Endodermal cell (in vitro differentiated cells): Measurements from ENCODE around the gene SYCP3. TPM values are rescaled to one million over a fixed set of nuclear protein-coding genes. Genes with fewer than 3 reads are reported as not detected.

Source experiments
- DNase-seq: peaks from one replicate; pipeline ENCODE4 v3.0.0-alpha.2; 2017
- H3K27ac ChIP-seq: 2 replicates; pipeline ENCODE4 v1.5.1; 2013; ENCODE audit warnings: mild to moderate bottlenecking, low read depth, low read length, moderate library complexity
- H3K27me3 ChIP-seq: 2 replicates; pipeline ENCODE4 v1.6.1; 2013; ENCODE audit warnings: mild to moderate bottlenecking, low read length, moderate library complexity; ENCODE audit not compliant: insufficient read depth, control insufficient read depth, poor library complexity, severe bottlenecking
- H3K36me3 ChIP-seq: 2 replicates; pipeline ENCODE4 v1.7.0; 2013; ENCODE audit warnings: mild to moderate bottlenecking, low read length, moderate library complexity; ENCODE audit not compliant: control insufficient read depth, insufficient read depth
- H3K4me1 ChIP-seq: one replicate; pipeline ENCODE4 v1.7.0; 2013; ENCODE audit warnings: low read length; ENCODE audit not compliant: control insufficient read depth, insufficient read depth
- H3K4me3 ChIP-seq: 2 replicates; pipeline ENCODE4 v1.5.1; 2013; ENCODE audit warnings: mild to moderate bottlenecking, low read length, moderate library complexity
- H3K9ac ChIP-seq: 2 replicates; pipeline ENCODE4 v1.6.1; 2013; ENCODE audit warnings: mild to moderate bottlenecking, low read length, moderate library complexity; ENCODE audit not compliant: poor library complexity, severe bottlenecking; ENCODE audit errors: extremely low read depth
- H3K9me3 ChIP-seq: 2 replicates; pipeline ENCODE4 v1.6.1; 2013; ENCODE audit warnings: mild to moderate bottlenecking, low read length, moderate library complexity; ENCODE audit not compliant: control insufficient read depth
- H3K27ac Mint-ChIP-seq: 2 replicates; pipeline ENCODE4 v1.8.0; 2020; ENCODE audit warnings: mixed read lengths
- H3K27me3 Mint-ChIP-seq: 2 replicates; pipeline ENCODE4 v1.8.0; 2021; ENCODE audit warnings: mild to moderate bottlenecking, mixed read lengths; ENCODE audit not compliant: insufficient read depth
- H3K36me3 Mint-ChIP-seq: 2 replicates; pipeline ENCODE4 v1.8.0; 2020; ENCODE audit warnings: low read depth, mixed read lengths
- H3K4me1 Mint-ChIP-seq: 2 replicates; pipeline ENCODE4 v1.8.0; 2020; ENCODE audit warnings: mixed read lengths
- H3K4me3 Mint-ChIP-seq: 2 replicates; pipeline ENCODE4 v1.8.0; 2020; ENCODE audit warnings: mild to moderate bottlenecking, moderate library complexity, mixed read lengths
- H3K9me3 Mint-ChIP-seq: 2 replicates; pipeline ENCODE4 v1.8.0; 2020; ENCODE audit warnings: mild to moderate bottlenecking, mixed read lengths
- WGBS, 2 experiments: methylation state at CpG; one replicate each; pipeline versions ENCODE4 v1.1.5 to v1.1.7; 2013; ENCODE audit warnings: missing lambda C conversion rate in 2 of 2, mixed read lengths in 1 of 2; ENCODE audit not compliant: insufficient coverage in 1 of 2, insufficient read length in 1 of 2; 5-methylcytosine and 5-hydroxymethylcytosine counted together
- total RNA-seq, 2 donors: library from RNA; stranded (reverse); fragmentation: NEBNext Ultra II Directional in 1 of 2; extraction: Animal tissue kit (Norgen Biotek cat#: 25700) in 1 of 2; gene quantifications; 2 replicates in 1 of 2; 3 replicates in 1 of 2; pipeline ENCODE4 v1.2.1, GENCODE V29; 2021
- TF ChIP-seq, protein P1 (sequence below): fragments of 200-600 bp; sonication (generic); conservative IDR thresholded peaks from 2 replicates; pipeline ENCODE4 v1.5.0; 2021; ENCODE audit warnings: antibody characterized with exemption, mild to moderate bottlenecking

Gene SYCP3
- total RNA-seq, 2 donors from 2014 or later: not detected

DNA sequence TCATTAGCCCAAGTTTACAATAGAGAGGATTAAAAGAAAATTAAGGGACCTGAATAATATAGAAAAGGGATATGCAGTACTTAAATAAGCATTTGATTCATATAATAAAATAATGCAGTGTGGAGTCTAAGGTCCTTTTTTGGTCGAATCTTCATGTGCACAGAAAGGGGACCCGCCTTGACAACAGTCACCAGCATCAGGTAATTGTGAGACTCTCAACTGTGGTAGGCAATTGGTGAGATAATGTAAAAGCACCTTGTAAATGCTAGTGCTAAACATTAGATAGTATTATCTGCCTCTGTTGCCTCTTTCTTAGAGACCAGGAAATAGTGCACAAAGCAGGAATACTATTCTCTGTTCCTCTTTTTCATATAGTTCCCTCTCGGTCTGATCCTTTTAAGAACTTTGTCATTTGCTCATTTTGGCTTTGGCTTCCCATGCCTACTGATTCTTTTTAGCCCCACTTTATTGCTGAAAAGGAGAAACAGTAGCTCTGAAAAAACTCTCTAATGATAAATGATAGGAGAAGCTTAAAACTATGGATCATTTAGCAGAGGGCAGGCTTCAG is 24.3 kb downstream of the SYCP3 start:
- peaks cover 3% of the 10 kb centered on the region for H3K4me1 Mint-ChIP-seq
- 84 to 93% methylated on average over 3 of the region's 3 CpGs for WGBS, 2 experiments

DNA sequence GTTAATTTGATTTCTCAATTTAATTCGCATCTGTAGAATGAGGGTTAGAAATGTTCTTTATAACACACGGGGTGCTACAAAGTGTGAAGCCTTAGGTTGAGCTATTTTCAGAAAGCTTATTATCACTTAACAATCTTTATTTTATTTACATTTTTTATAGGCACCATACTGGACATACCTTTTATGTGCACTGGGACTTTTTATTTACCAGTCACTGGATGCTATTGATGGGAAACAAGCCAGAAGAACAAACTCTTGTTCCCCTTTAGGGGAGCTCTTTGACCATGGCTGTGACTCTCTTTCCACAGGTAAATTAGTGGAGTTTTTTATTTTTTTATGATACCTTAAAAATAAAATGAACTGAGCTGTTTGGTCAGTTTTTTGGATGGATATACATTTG is 25.3 kb downstream of the SYCP3 start:
- H3K36me3 ChIP-seq: no peaks in the 10 kb centered on the region
- no peak overlapping the region for H3K27ac ChIP-seq
- no peaks in the 10 kb centered on the region for H3K27me3 Mint-ChIP-seq
- H3K27ac Mint-ChIP-seq: no peak overlapping the region
- no peak overlapping the region for H3K9ac ChIP-seq
- H3K4me3 Mint-ChIP-seq: no peak overlapping the region
- H3K9me3 ChIP-seq: no peaks in the 10 kb centered on the region
- DNase-seq: no peak
- TF ChIP-seq, protein P1, sequence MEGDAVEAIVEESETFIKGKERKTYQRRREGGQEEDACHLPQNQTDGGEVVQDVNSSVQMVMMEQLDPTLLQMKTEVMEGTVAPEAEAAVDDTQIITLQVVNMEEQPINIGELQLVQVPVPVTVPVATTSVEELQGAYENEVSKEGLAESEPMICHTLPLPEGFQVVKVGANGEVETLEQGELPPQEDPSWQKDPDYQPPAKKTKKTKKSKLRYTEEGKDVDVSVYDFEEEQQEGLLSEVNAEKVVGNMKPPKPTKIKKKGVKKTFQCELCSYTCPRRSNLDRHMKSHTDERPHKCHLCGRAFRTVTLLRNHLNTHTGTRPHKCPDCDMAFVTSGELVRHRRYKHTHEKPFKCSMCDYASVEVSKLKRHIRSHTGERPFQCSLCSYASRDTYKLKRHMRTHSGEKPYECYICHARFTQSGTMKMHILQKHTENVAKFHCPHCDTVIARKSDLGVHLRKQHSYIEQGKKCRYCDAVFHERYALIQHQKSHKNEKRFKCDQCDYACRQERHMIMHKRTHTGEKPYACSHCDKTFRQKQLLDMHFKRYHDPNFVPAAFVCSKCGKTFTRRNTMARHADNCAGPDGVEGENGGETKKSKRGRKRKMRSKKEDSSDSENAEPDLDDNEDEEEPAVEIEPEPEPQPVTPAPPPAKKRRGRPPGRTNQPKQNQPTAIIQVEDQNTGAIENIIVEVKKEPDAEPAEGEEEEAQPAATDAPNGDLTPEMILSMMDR: no peak
- H3K4me3 ChIP-seq: no peak overlapping the region
- whole genome bisulfite sequencing, 2 experiments: 100% methylated on average over 2 of the region's 2 CpGs; no CpG with 5 or more reads in 1 of the 2 experiments
- H3K27me3 ChIP-seq: no peaks in the 10 kb centered on the region
- no peaks in the 10 kb centered on the region for H3K9me3 Mint-ChIP-seq
- H3K4me1 Mint-ChIP-seq: peaks cover 8% of the 10 kb centered on the region
- no peaks in the 10 kb centered on the region for H3K4me1 ChIP-seq
- no peaks in the 10 kb centered on the region for H3K36me3 Mint-ChIP-seq

More for the DNA sequence above, 24.3 kb downstream of the SYCP3 start:
- H3K27ac ChIP-seq: no peak overlapping the region
- no peaks in the 10 kb centered on the region for H3K36me3 ChIP-seq
- H3K4me3 ChIP-seq: no peak overlapping the region
- DNase-seq: no peak
- Mint-ChIP-seq H3K27me3 (no peaks in the 10 kb centered on the region), H3K36me3 (no peaks in the 10 kb centered on the region), H3K4me3 (no peak overlapping the region), H3K9me3 (no peaks in the 10 kb centered on the region), H3K27ac (no peak overlapping the region)
- H3K9ac ChIP-seq: no peak overlapping the region
- TF ChIP-seq, protein P1: no peak
- H3K9me3 ChIP-seq: no peaks in the 10 kb centered on the region
- no peaks in the 10 kb centered on the region for H3K4me1 ChIP-seq
- H3K27me3 ChIP-seq: no peaks in the 10 kb centered on the region

DNA sequence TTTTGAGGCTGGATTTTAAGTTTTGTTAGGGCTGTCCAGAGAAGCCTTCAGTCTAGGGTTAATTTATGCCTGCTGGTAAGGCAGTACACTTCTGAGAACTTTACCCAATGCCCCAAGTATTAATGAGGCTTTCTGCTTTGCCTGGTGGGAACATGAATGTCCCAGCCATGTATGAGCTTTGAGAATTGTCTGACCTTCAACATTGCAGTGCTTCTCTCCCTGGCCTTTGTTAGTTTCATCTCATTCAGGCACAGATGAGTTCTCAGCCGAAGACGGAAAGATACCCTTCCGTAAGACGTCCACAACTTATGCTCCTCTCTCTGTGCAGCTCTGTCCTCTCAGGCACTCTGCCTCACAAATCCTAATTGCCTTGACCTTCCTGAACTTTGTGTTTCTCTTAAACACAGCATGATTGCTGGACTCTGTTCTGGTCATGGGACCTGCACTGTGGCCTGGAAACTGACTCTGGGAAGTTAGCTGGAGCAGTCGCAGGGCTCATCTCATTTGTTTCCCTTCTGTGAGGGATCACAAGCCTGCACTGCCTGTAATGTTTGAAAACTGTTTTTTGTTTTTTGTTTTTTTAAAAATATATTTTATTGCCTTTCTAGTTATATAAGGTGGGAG is 26.1 kb downstream of the SYCP3 start:
- no peak overlapping the region for H3K9ac ChIP-seq
- H3K36me3 ChIP-seq: no peaks in the 10 kb centered on the region
- H3K27ac Mint-ChIP-seq: no peak overlapping the region
- H3K27me3 ChIP-seq: no peaks in the 10 kb centered on the region
- peaks cover 8% of the 10 kb centered on the region for H3K4me1 Mint-ChIP-seq
- TF ChIP-seq, protein P1: no peak
- peak overlapping the region; percentile 62 for H3K27ac ChIP-seq
- no peaks in the 10 kb centered on the region for H3K27me3 Mint-ChIP-seq
- no peaks in the 10 kb centered on the region for H3K36me3 Mint-ChIP-seq
- no peaks in the 10 kb centered on the region for H3K9me3 ChIP-seq
- 86 to 90% methylated on average over 4 to 5 of the region's 5 CpGs for WGBS, 2 experiments
- H3K4me1 ChIP-seq: no peaks in the 10 kb centered on the region
- no peak overlapping the region for H3K4me3 ChIP-seq
- H3K4me3 Mint-ChIP-seq: no peak overlapping the region
- no peak for DNase-seq
- no peaks in the 10 kb centered on the region for H3K9me3 Mint-ChIP-seq
